Glutamatergic neuron (in vitro differentiated cells): ENCODE results near the gene TOP1. TPM values are rescaled to one million over a fixed set of nuclear protein-coding genes. Genes with fewer than 3 reads are reported as not detected.

ENCODE experiments used
- DNase-seq: peaks from one replicate; pipeline ENCODE4 v3.0.0; 2022
- H3K27ac Mint-ChIP-seq: one replicate; pipeline ENCODE4 v1.8.0; 2020; ENCODE audit warnings: mild to moderate bottlenecking, mixed read lengths, inconsistent platforms; ENCODE audit not compliant: unreplicated experiment
- H3K27me3 Mint-ChIP-seq: one replicate; pipeline ENCODE4 v1.8.0; 2020; ENCODE audit warnings: mild to moderate bottlenecking, moderate library complexity, mixed read lengths, inconsistent platforms; ENCODE audit not compliant: unreplicated experiment
- H3K36me3 Mint-ChIP-seq: one replicate; pipeline ENCODE4 v1.8.0; 2020; ENCODE audit warnings: mild to moderate bottlenecking, mixed read lengths, inconsistent platforms; ENCODE audit not compliant: unreplicated experiment
- H3K4me1 Mint-ChIP-seq: one replicate; pipeline ENCODE4 v1.8.0; 2020; ENCODE audit warnings: mild to moderate bottlenecking, low read depth, mixed read lengths, inconsistent platforms; ENCODE audit not compliant: unreplicated experiment
- H3K4me3 Mint-ChIP-seq: one replicate; pipeline ENCODE4 v1.8.0; 2020; ENCODE audit warnings: mild to moderate bottlenecking, mixed read lengths, inconsistent platforms; ENCODE audit not compliant: unreplicated experiment
- H3K9me3 Mint-ChIP-seq: one replicate; pipeline ENCODE4 v1.8.0; 2020; ENCODE audit warnings: mild to moderate bottlenecking, moderate library complexity, mixed read lengths, inconsistent platforms; ENCODE audit not compliant: unreplicated experiment
- total RNA-seq: library from RNA; stranded (reverse); fragmentation: NEBNext Ultra II Directional; extraction: Animal tissue kit (Norgen Biotek cat#: 25700); gene quantifications from one replicate; pipeline ENCODE4 v1.2.1, GENCODE V29; 2021; ENCODE audit not compliant: unreplicated experiment
- TF ChIP-seq, protein P1 (sequence below): fragments of 200-600 bp; sonication (generic); IDR thresholded peaks from one replicate; pipeline ENCODE4 v1.5.0; 2021; ENCODE audit not compliant: partially characterized antibody, unreplicated experiment

TOP1 gene
- total RNA-seq, 1 donor from 2014 or later = 68.7 TPM

DNA sequence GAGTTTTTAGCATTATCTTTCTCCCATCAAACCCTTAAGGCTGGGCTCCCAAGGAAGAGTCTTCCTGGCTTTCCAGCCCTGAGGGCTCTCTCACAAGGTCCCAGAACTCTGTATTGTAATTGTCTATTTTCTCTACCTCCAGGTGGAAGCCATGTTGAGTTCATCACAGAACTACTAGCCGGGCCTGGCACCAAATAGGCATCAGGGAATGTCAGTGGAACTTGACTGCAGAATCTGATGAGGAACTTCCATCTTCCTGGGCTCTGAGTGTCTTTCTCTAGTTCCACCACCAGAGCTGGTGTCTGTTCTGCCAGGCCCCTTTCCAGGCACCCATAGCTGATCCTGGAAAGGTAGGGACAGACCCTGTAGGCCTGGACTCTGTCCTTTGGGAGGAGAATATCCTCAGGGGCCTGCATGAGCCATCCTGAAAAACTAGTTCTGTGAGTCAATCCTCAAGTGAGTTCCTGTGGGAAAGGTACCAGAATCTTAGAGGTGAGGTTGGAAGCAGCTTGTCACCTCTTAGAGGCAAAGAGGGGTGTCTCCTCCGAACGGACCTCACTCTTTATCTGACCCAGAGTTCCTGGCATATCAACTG is 11.1 kb upstream of the TOP1 start:
- peaks cover 3% of the 10 kb centered on the region for H3K9me3 Mint-ChIP-seq
- no peak for DNase-seq
- H3K36me3 Mint-ChIP-seq = no peaks in the 10 kb centered on the region
- no peaks in the 10 kb centered on the region for H3K4me1 Mint-ChIP-seq
- no peak overlapping the region for H3K4me3 Mint-ChIP-seq
- peaks cover 9% of the 10 kb centered on the region for H3K27me3 Mint-ChIP-seq
- TF ChIP-seq, protein P1, sequence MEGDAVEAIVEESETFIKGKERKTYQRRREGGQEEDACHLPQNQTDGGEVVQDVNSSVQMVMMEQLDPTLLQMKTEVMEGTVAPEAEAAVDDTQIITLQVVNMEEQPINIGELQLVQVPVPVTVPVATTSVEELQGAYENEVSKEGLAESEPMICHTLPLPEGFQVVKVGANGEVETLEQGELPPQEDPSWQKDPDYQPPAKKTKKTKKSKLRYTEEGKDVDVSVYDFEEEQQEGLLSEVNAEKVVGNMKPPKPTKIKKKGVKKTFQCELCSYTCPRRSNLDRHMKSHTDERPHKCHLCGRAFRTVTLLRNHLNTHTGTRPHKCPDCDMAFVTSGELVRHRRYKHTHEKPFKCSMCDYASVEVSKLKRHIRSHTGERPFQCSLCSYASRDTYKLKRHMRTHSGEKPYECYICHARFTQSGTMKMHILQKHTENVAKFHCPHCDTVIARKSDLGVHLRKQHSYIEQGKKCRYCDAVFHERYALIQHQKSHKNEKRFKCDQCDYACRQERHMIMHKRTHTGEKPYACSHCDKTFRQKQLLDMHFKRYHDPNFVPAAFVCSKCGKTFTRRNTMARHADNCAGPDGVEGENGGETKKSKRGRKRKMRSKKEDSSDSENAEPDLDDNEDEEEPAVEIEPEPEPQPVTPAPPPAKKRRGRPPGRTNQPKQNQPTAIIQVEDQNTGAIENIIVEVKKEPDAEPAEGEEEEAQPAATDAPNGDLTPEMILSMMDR = no peak
- no peak overlapping the region for H3K27ac Mint-ChIP-seq

DNA sequence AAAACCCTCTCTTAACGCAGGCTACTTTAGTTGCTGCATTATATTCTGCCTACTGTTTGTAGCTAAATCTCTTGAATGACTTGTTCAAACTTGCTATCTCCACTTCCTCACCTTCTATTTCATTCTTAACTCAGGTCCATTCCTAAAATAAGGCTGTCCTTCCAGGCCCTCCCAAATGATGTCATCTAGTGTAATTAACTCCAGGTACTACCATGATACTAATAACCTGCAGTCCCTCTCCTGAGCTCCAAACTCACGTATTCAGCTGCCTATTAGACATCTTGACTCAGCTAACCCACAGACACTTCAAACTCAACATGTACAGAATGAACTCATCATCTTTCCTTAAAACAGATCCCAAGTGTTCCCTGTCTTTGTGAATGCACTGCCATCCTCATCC is 10.5 kb upstream of the TOP1 start:
- no peak overlapping the region for H3K4me3 Mint-ChIP-seq
- TF ChIP-seq, protein P1 = no peak
- H3K9me3 Mint-ChIP-seq = peaks cover 3% of the 10 kb centered on the region
- no peak overlapping the region for H3K27ac Mint-ChIP-seq
- no peaks in the 10 kb centered on the region for H3K4me1 Mint-ChIP-seq
- peaks cover 9% of the 10 kb centered on the region for H3K27me3 Mint-ChIP-seq
- DNase-seq = no peak
- no peaks in the 10 kb centered on the region for H3K36me3 Mint-ChIP-seq

DNA sequence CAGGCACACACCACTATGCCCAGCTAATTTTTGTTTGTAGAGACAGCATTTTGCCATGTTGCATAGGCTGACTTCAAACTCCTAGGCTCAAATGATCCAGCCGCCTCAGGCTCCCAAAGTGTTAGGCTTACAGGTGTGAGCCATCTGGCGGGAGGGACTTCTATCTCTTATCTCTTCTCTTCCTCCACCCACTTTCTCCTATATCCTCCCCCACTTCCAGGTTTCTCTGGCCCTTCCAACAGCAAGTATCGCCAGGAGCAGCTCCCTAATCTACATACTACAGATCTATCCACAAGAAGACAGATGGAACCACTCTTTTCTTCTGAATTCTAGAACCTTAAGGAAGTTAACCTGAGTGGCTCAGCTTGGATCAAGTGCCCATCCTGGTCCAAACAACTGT is 5.1 kb upstream of the TOP1 start:
- H3K4me3 Mint-ChIP-seq = no peak overlapping the region
- no peak overlapping the region for H3K27ac Mint-ChIP-seq
- DNase-seq = no peak
- peaks cover 2% of the 10 kb centered on the region for H3K27me3 Mint-ChIP-seq
- TF ChIP-seq, protein P1 = no peak
- H3K4me1 Mint-ChIP-seq = peaks cover 6% of the 10 kb centered on the region
- peaks cover 7% of the 10 kb centered on the region for H3K9me3 Mint-ChIP-seq
- no peaks in the 10 kb centered on the region for H3K36me3 Mint-ChIP-seq

DNA sequence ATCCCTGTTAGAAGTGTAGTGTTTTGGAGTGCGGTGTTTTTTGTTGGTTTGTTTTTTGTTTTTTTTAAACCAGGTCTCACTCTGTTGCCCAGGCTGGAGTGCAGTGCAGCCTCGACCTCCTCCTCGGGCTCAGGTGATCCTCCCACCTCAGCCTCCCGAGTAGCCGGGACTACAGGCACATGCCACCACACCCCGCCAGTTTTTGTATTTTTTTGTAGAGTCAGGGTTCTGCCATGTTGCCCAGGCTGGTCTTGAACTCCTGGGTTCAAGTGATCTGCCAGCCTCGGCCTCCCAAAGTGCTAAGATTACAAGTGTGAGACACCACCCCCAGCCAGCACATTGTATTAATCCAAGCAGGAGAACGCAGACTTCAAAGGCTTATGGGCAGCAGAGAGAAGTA is 1.3 kb upstream of the TOP1 start:
- peaks cover 25% of the 10 kb centered on the region for H3K4me1 Mint-ChIP-seq
- no peak for DNase-seq
- no peaks in the 10 kb centered on the region for H3K36me3 Mint-ChIP-seq
- peaks cover 4% of the 10 kb centered on the region for H3K27me3 Mint-ChIP-seq
- peak overlapping the region; percentile 68 for H3K4me3 Mint-ChIP-seq
- no peak overlapping the region for H3K27ac Mint-ChIP-seq
- H3K9me3 Mint-ChIP-seq = peaks cover 11% of the 10 kb centered on the region
- TF ChIP-seq, protein P1 = no peak

DNA sequence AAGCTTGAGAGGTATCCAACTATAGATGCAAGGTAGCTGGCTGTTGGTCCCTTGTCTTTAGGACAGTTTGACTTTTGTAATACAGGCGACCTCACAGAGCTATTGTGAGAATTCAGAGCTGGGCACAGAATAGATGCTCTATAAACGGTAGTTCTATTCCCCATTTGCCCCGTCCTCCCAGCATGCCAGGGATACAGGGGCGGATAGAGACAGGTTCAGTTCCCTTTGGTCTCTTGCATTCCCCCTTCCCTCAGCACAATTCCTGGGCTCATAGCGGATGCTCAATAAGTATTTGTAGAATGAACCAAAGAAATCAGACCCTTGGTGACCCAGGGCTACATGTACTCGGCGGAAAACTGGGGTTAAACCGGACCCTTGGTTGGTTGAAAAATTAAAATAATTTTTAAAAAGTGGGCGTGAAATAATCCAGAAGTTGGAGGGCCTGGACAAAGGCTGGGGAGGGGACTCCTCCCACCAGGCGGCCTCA is 707 bp upstream of the TOP1 start:
- Mint-ChIP-seq H3K4me3 (peak overlapping the region; percentile 68), H3K27ac (no peak overlapping the region), H3K27me3 (peaks cover 4% of the 10 kb centered on the region), H3K36me3 (no peaks in the 10 kb centered on the region), H3K4me1 (peaks cover 31% of the 10 kb centered on the region), H3K9me3 (peaks cover 11% of the 10 kb centered on the region)
- no peak for DNase-seq
- TF ChIP-seq, protein P1 = no peak
